ENCODE data around the gene TNFSF13B. TPM values are rescaled to one million over a fixed set of nuclear protein-coding genes. Genes with fewer than 3 reads are reported as not detected.

TNFSF13B gene
- total and polyA plus RNA-seq, 2 donors (not counting 1 experiment from before 2014, with no cell fraction given): 1.8 to 4.8 TPM

- no peaks in the 10 kb centered on the region for H3K4me1 ChIP-seq (ENCODE audit: control insufficient read depth, extremely low read depth, insufficient read depth, low read length)
- H3K9ac ChIP-seq (ENCODE audit: insufficient read depth, low read length): no peak overlapping the region
- no peaks in the 10 kb centered on the region for H3K79me2 ChIP-seq (ENCODE audit: control insufficient read depth, insufficient read depth, low read length)
- DNase-seq (ENCODE audit: low read depth in 2 of 2): peak; percentile 33 to 66
- no peak overlapping the region for H3K4me2 ChIP-seq (ENCODE audit: extremely low read depth, insufficient read depth, low read length)
- H3K36me3 ChIP-seq (ENCODE audit: control insufficient read depth, insufficient read depth, low read length): no peaks in the 10 kb centered on the region
- H3K4me3 ChIP-seq (replicated peaks in 1 of 4; ENCODE audit: control extremely low read depth in 1 of 4, insufficient read depth in 1 of 4, low read depth in 3 of 4, low read length in 4 of 4): no peak overlapping the region
- TF ChIP-seq EZH2 (IDR thresholded peaks at IDR 0.05; ENCODE audit: low read length, missing control alignments): no peak
- TF ChIP-seq CTCF (conservative IDR thresholded peaks at IDR 0.05 in 1 of 2, IDR thresholded peaks at IDR 0.05 in 1 of 2; ENCODE audit: low read depth in 1 of 2, low read length in 2 of 2): peak; percentile 43 to 70
- H2AFZ ChIP-seq (ENCODE audit: low read length): no peak overlapping the region
- H4K20me1 ChIP-seq (ENCODE audit: control insufficient read depth, extremely low read depth, insufficient read depth, low read length): no peaks in the 10 kb centered on the region
- H3K27me3 ChIP-seq (ENCODE audit: control insufficient read depth, insufficient read depth, low read length): no peaks in the 10 kb centered on the region
- H3K9me3 ChIP-seq (ENCODE audit: control insufficient read depth, insufficient read depth, low read depth, low read length): no peaks in the 10 kb centered on the region
- no peak overlapping the region for H3K27ac ChIP-seq (ENCODE audit: insufficient read depth, low read length)
These were observed 52.8 kb downstream of the TNFSF13B start for GRCh38 chr13:108322206-108322824.

GRCh38 chr13:108323031-108323430 is 53.5 kb downstream of the TNFSF13B start:
- no peaks in the 10 kb centered on the region for H3K9me3 ChIP-seq (ENCODE audit: control insufficient read depth, insufficient read depth, low read depth, low read length)
- H3K36me3 ChIP-seq (ENCODE audit: control insufficient read depth, insufficient read depth, low read length): no peaks in the 10 kb centered on the region
- no peak overlapping the region for H3K4me2 ChIP-seq (ENCODE audit: extremely low read depth, insufficient read depth, low read length)
- no peaks in the 10 kb centered on the region for H3K27me3 ChIP-seq (ENCODE audit: control insufficient read depth, insufficient read depth, low read length)
- no peak for DNase-seq (ENCODE audit: low read depth in 2 of 2)
- H4K20me1 ChIP-seq (ENCODE audit: control insufficient read depth, extremely low read depth, insufficient read depth, low read length): no peaks in the 10 kb centered on the region
- H3K27ac ChIP-seq (ENCODE audit: insufficient read depth, low read length): no peak overlapping the region
- H3K4me3 ChIP-seq (replicated peaks in 1 of 4; ENCODE audit: control extremely low read depth in 1 of 4, insufficient read depth in 1 of 4, low read depth in 3 of 4, low read length in 4 of 4): no peak overlapping the region
- no peaks in the 10 kb centered on the region for H3K4me1 ChIP-seq (ENCODE audit: control insufficient read depth, extremely low read depth, insufficient read depth, low read length)
- no peaks in the 10 kb centered on the region for H3K79me2 ChIP-seq (ENCODE audit: control insufficient read depth, insufficient read depth, low read length)
- TF ChIP-seq EZH2 (IDR thresholded peaks at IDR 0.05; ENCODE audit: low read length, missing control alignments): no peak
- TF ChIP-seq CTCF (conservative IDR thresholded peaks at IDR 0.05 in 1 of 2, IDR thresholded peaks at IDR 0.05 in 1 of 2; ENCODE audit: low read depth in 1 of 2, low read length in 2 of 2): no peak
- H2AFZ ChIP-seq (ENCODE audit: low read length): no peak overlapping the region
- no peak overlapping the region for H3K9ac ChIP-seq (ENCODE audit: insufficient read depth, low read length)

- TF ChIP-seq EZH2 (IDR thresholded peaks at IDR 0.05; ENCODE audit: low read length, missing control alignments) (no peak), CTCF (conservative IDR thresholded peaks at IDR 0.05 in 1 of 2, IDR thresholded peaks at IDR 0.05 in 1 of 2; ENCODE audit: low read depth in 1 of 2, low read length in 2 of 2) (no peak)
- H3K27ac ChIP-seq (ENCODE audit: insufficient read depth, low read length): no peak overlapping the region
- no peaks in the 10 kb centered on the region for H3K4me1 ChIP-seq (ENCODE audit: control insufficient read depth, extremely low read depth, insufficient read depth, low read length)
- H2AFZ ChIP-seq (ENCODE audit: low read length): no peak overlapping the region
- H3K4me2 ChIP-seq (ENCODE audit: extremely low read depth, insufficient read depth, low read length): no peak overlapping the region
- no peak overlapping the region for H3K9ac ChIP-seq (ENCODE audit: insufficient read depth, low read length)
- no peak for DNase-seq (ENCODE audit: low read depth in 2 of 2)
- no peaks in the 10 kb centered on the region for H3K27me3 ChIP-seq (ENCODE audit: control insufficient read depth, insufficient read depth, low read length)
- H3K4me3 ChIP-seq (replicated peaks in 1 of 4; ENCODE audit: control extremely low read depth in 1 of 4, insufficient read depth in 1 of 4, low read depth in 3 of 4, low read length in 4 of 4): no peak overlapping the region
- no peaks in the 10 kb centered on the region for H3K79me2 ChIP-seq (ENCODE audit: control insufficient read depth, insufficient read depth, low read length)
- H3K9me3 ChIP-seq (ENCODE audit: control insufficient read depth, insufficient read depth, low read depth, low read length): no peaks in the 10 kb centered on the region
- no peaks in the 10 kb centered on the region for H4K20me1 ChIP-seq (ENCODE audit: control insufficient read depth, extremely low read depth, insufficient read depth, low read length)
- H3K36me3 ChIP-seq (ENCODE audit: control insufficient read depth, insufficient read depth, low read length): no peaks in the 10 kb centered on the region
These were observed 56.3 kb downstream of the TNFSF13B start for GRCh38 chr13:108325863-108326262.
